HS-5 (cell line): Measurements from ENCODE around the gene ZNF148.
"Not testable (repeated sequence)": the region's sequence is repeated elsewhere in the genome, so short reads cannot be mapped to it uniquely, and the experiment has no call there.

Experiments
- DNase-seq: peaks from one replicate; pipeline ENCODE4 v3.0.0-alpha.2; 2012; ENCODE audit warnings: low read depth

Gene ZNF148, protein sequence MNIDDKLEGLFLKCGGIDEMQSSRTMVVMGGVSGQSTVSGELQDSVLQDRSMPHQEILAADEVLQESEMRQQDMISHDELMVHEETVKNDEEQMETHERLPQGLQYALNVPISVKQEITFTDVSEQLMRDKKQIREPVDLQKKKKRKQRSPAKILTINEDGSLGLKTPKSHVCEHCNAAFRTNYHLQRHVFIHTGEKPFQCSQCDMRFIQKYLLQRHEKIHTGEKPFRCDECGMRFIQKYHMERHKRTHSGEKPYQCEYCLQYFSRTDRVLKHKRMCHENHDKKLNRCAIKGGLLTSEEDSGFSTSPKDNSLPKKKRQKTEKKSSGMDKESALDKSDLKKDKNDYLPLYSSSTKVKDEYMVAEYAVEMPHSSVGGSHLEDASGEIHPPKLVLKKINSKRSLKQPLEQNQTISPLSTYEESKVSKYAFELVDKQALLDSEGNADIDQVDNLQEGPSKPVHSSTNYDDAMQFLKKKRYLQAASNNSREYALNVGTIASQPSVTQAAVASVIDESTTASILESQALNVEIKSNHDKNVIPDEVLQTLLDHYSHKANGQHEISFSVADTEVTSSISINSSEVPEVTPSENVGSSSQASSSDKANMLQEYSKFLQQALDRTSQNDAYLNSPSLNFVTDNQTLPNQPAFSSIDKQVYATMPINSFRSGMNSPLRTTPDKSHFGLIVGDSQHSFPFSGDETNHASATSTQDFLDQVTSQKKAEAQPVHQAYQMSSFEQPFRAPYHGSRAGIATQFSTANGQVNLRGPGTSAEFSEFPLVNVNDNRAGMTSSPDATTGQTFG

DNA sequence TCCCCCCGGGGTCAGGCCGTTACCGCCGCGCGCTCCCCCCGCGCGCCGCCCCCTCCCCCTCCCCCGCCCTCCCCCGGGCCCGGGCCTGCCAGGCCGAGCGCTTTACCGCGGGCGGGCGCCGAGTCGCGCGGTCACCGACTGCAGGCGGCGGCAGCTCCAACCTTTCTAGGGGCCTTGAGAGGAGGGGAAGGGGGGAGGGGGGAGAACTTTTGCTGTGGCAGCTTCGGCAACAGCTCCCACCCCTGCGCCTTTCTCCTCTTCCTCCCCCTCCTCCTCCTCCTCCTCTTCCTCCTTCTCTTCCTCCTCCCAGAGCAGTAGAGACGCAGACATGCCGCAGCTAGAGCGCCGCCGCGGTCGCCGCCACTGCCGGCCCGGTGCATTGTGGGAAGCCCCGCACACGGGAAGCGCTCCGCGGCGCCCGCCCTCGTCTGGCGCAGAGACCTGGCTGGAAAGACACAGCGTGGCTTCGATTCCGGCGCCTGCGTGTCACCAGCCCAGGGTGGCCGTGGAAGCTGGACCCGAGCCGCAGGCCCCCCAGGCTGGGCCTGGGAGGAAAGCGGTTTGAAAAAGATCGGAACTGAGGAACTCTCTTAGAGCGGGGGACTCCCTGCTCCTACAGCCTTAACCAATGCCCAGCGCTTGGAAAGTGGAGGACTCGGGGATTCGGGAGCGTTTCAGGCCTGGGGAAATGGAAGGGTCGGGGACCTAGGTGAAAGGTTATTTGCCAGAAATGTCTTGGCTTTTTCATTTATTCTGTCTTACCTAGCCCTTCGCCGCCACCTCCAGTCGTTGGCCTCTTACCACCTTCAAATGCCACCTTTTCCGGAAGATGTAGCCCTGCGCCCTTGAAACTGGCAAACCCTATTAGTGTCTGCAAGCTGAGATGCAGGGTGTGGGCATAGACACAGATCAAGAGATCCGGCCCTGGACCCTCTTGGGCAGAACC is at the start of gene ZNF148:
Gene ZNF148, minus strand, starts transcription at position 330 of the 946 bp plus-strand sequence. CDS start 61,685 bp downstream, outside the sequence.
- no peak for DNase-seq

DNA sequence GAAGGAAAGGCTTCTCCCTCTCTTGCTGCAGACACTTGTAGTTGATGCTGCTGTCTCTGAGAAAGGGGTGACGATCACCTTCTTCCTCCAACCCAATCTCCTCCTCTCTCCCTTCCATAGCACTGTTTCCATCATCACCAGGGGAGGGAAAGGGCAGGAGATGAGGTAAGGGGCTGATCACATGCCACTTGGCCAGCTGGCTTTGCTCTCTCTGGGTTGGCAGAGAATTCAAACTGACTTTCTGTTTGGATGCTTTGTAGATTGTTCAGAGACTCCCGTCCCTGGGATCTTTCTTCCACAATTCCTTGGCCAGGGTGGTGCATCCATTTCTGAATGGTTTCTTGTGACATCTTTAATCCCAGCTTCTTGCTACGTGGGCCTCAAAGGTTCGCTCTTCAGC is 43.2 kb upstream of the ZNF148 start:
- no peak for DNase-seq

DNA sequence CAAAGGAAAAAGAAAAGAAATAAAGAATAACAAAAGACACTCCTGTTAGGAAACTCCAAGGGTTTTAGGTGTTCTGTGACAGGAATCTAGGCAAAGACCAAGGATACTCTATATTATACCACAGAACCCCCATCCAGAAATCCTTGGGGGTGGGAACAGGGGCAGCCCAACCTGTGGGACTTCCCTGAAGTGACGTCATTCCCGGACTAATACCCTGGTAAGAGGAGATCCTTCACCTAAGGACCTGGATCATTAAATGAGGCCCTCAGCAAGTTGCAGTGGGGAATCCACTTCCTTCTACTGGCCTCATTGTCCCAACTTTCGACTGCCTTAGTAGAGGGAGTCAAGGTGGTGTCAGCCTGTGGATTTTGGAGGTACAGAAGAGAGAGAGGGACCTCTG is 41.1 kb upstream of the ZNF148 start:
- DNase-seq: no peak

DNA sequence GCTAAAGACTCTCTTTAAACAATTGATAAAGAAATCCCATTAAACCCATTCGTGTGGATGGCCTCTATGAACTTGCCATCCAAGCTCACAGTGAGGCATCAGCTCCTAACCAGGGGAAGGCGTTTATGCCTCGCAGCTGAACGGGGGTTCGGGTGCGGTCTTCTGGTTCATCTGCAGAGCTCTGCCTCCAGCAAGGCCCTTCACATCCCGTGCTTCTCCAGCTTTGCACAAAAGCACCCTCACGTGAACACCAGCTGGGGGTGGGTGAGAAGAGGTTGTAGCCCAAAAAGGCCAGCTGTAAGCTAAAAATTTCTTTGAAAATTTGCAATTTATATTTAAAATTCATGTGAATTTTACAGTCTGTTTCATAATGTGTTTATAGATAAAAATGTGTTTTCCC is 39.5 kb upstream of the ZNF148 start:
- DNase-seq: no peak

DNA sequence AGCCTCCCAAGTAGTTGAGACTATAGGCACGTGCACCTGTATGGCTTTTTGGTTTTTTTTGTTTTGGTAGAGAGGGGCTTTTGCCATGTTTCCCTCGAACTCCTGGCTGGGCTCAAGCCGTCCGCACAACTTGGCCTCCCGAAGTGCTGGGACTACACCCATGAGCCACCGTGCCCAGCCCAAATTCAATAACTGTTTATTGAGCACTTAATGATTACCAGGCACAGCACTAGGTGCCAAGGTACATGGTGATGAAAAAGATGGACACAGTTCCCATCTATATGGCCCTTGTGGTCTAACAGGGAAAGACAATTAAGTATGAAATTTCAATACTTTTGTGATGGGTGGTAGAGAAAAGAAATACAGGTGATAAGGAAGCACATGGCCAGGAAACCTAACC is 35.8 kb upstream of the ZNF148 start:
- no peak for DNase-seq

DNA sequence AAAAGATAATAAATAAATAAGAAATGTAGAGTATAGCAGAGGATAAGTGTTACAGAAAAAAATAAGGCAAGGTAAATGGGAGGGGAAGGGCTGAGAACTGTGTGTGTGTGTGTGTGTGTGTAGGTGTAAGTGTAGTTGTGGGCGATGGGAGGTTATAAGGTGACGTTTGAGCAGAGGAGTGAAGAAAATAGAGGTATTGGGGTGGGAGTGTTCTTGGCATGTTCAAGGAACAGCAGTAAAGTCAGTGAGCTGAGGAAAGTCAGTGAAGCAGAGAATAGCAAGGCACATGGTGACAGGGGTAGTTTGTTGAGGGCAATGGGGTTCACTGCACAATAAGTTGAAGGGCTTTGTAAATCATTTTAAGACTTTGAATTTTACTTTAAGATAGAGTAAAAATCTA is 30.9 kb upstream of the ZNF148 start:
- no peak for DNase-seq

DNA sequence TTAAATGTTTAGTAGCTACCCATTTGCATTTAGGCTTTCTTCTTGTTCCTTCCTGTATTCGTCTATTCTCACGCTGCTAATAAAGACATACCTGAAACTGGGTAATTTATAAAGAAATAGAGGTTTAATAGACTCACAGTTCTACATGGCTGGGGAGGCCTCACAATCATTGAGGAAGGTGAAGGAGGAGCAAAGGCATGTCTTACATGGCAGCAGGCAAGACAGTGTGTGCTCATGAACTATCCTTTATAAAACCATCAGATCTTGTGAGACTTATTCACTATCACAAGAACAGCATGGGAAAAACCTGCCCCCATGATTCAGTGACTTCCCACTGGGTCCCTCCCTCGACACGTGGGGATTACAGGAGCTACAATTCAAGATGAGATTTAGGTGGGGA is 30.4 kb upstream of the ZNF148 start:
- DNase-seq: not testable (repeated sequence)

DNA sequence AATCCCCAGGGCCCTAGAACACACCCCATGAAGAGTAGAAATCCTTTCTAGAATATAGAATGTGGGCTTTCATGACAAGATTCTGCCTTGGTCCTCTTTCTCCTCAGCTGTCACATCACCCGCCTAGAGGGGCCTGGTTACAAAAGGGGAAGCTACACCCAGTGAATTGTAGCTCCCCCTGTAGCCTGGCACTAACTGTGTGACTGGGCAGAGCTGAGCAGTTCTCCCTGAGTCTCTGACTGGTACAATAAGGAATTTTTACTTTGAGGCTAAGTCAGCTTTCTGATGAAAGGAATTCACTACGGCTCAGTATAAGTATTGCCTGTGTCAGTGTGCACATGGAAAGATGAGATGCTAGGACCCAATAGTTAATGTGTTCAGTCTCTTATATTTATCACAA is 28.7 kb upstream of the ZNF148 start:
- DNase-seq: no peak

DNA sequence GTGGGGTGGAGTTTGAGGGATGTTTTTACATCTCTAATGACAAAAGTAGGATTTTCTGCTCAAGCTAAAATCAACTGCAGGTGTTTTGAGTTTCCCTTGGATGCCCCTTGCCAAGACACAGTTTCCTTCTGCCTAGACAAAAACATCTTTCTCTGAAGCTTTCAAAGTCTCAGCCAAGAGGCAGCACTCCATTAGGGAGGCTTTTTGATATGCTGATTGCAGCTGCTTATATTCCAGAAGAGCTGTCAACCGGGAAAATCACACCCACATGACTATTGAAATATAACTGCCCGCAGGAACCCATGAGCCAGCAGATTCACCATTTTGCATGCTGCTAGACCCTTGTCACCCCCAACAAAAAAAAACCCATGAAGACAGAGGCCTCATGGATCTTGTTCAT is 27.5 kb upstream of the ZNF148 start:
- DNase-seq: no peak

DNA sequence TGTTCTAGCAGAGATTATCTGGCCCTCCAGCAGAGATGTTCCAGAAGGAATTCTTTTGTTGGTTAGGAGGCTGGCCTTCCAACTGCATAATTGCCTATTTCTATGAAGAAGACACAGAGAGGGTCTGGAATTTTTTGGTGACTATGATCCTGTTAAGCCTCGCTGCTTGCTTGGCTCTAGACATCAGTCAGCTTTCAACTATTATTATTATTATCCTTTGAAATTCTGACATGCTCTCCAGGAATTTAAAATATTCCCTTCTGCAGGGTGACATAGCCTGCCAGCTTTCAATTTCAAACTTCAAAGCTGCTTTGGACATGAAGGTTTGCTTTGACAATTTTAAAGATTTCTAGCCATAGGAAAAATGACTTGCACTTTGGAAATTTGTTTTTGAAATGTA is 26.3 kb upstream of the ZNF148 start:
- DNase-seq: peak; percentile 56

DNA sequence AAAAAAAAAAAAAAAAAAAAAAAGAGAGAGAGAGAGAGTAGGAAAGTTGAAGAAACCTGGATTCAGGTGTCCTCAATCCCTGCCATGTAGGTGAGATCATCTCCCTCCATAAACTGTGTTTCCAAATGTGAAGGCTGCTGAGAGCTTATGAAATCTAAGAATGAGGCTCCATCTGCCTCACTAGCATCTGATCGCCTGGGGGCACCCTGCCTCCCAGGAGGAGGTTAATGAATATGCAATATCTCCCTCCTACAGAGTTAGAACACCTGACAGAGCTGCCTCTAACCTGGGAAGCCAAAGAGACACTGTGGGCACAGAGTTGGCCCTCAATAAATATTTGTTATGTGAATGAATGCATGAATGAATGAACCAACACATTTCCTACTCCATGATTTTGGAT is 23.8 kb upstream of the ZNF148 start:
- no peak for DNase-seq

DNA sequence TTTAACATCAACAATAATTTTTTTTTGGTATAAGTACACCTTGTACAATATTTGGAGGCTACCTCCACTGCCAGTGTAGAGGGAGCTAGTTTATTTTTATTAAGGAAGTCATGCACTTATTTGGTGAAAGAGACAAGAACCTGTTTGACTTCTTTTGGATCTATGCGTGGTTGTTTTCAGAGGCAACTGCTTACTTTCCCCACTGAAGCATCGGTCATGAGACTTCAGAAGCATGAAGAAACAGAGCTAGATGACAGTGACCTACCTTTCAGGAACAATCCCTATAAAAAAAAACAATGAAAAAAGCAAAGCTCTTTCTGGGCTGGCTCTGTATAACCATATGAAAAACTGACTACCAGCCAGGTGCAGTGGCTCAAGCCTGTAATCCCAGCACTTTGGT is 20.0 kb upstream of the ZNF148 start:
- no peak for DNase-seq

DNA sequence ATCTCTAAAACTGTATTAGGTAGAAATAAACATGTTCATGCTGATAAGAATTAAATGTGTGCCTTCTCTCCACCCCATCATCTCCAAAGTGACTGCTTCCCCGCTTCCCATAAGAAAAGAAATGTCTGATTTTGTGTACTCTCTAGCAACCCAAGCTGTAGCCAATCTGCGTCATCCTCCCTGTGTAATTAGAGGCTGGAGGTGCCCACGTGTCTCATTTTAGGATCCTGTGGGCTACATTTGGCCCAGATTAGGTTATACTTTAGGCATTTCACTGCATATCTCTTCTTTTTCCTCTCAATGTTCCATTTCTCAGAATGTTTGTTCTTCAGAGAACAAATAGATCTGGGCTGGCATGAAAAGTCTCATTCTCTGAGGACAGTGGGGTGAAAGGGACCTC is 19.3 kb upstream of the ZNF148 start:
- no peak for DNase-seq

DNA sequence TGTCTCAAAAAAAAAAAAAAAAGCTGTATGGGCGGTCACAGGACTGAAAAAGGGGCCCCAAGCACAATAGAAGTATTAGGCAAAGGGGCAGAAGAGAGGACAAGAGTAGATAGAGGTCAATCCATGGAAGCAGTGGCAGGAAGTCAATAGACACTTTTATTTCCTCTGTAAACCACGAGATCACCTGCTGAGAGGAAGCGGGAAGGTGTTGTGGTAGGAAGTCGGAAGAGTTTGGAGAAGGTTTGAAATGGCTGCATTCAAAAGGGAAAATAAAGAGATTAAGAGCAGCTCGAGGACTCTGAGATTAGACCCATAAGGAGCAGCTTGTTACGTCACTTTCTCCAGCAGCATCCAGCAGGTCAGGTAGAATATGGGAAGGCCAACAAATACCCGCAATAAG is 14.2 kb upstream of the ZNF148 start:
- DNase-seq: no peak

DNA sequence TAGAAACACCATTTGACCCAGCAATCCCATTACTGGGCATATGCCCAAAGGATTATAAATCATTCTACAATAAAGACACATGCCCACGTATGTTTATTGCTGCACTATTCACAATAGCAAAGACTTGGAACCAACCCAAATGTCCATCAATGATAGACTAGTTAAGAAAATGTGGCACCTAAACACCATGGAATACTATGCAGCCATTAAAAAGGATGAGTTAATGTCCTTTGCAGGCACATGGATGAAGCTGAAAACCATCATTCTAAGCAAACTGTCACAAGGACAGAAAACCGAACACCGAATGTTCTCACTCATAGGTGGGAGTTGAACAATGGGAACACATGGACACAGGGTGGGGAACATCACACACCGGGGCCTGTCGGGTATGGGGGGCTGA is 13.2 kb upstream of the ZNF148 start:
- not testable (repeated sequence) for DNase-seq

DNA sequence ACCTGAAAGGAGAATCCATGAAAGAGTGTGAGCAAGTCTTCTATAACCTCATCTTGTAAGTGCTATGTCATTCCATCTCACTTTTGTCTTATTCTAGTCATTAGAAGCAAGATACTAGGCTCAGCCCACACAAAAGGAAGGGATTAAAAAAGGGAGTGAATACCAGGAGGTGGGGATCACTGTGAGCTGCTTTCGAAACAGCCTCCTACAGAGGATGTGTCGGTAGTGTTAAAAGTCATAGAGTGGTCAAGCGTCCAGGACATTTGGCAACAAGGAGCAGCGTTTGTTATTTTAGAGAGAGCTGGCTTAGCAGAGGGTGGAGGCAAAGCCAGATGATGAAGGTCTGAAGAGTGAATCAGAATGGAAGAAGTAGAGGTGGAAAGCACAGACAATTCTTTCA is 11.7 kb upstream of the ZNF148 start:
- DNase-seq: peak; percentile 54

DNA sequence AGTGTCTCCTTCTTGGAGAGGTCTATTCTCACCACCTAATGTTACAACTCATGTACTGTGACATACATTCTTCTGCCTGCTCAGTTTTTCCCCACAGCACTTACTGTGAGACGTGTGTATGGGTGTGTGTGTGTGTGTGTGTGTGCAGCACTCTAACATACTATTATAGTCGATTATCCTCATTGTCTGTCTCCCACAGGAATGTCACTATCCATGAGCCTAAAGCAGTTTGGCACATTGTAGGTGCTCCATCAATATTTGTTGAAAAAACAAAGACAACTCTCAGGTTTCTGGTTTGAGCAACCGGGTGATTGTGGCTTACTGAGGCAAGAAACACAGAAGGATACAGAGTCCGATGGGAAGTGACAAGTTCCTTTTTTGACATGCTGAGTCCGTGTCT is 8.6 kb upstream of the ZNF148 start:
- DNase-seq: no peak

DNA sequence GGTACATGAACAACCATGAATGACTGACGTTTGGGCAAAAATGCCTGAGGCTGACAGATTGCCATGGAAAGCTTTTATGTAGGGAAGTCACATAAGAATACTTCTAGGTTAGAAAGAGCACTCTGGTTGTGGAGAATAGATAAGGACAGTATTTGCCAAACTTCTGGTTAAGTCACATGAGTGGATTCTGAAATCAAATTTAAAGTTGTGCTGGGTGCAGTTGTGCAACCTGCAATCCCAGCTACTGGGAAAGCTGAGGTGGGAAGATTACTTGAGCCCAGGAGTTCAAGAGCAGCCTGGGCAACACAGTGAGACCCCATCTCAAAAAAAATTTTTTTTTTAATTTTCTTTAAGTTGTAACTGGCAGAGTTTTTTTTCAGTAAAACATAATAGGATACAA is 7.2 kb upstream of the ZNF148 start:
- no peak for DNase-seq

DNA sequence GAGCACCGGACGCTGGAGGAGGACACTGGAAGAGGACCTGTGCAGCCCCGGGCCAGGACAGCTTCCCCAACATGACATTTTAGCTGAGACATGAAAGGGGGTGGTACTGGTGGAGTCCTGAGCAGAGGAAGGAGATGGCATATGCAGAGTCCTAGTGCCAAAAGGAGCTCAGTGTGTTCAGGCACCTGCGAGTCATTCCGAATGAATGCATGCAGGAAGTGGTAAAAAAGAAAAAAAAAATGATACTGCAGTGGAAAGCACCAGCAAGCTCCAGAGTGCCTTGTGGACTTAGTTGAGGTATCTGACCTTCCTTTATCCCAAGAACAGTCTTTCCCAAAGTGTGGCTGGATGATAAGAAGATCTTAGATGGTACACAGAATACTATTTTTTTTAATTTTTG is 6.6 kb upstream of the ZNF148 start:
- peak; percentile 66 for DNase-seq

DNA sequence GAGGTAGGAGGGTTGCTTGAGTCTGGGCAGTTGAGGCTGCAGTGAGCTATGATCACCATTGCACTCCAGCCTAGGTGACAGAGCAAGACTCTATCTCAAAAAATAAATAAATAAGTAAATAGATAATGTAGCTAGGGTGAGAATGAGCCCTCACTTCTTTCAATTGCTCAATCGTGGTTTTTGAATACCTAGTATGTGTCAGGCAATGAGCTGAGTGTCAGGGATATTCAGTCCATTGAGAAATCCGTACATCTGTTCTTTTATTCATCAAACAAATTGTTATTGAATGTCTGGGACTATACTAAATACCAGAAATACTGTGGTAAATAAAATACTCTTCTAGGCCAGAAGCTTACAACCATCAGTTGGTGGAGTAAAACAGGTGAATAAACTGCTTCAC is 6.2 kb upstream of the ZNF148 start:
- DNase-seq: no peak

DNA sequence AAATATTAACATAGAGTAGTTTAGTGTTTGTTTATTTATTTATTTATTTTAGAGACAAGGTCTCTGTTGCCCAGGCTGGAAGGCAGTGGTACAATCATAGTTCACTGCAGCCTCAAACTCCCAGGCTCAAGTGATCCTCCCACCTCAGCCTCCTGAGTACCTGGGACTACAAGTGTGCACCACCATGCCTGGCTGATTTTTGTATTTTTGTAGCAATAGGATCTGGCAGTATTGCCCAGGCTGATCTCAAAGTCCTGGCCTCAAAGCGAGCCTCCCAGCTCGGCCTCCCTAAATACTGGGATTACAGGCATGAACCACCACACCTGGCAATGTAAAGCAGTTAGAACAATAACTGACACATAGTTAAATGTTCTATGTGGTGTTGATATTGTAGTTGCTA is 4.4 kb upstream of the ZNF148 start:
- DNase-seq: no peak

DNA sequence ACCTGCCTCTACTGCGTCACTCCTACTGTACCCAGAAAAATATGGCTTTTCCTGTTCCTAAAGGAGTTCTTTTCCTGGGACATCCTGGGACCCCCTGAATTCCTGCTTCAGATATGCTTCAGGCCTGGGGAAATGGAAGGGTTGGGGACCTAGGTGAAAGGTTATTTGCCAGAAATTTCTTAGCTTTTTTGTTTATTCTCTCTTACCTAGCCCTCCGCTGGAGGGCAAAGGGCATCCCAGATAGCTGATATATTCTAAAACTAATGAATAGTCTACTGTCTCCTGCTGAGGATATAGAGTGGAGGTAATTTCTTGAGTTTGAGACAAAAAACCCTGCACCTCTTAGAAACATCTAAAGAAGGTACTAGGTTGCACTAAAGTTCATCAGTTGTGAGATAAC is 3.6 kb upstream of the ZNF148 start:
- no peak for DNase-seq
